ENCODE measurements around the gene ZNF74.
A peak's percentile ranks its signal among the peaks of the same experiment; 100 is the strongest.

The ZNF74 gene

GRCh38 chr22:20438427-20438677 is 44.4 kb downstream of the ZNF74 start:
- H3K27me3 ChIP-seq (ENCODE audit: insufficient read depth, poor library complexity, severe bottlenecking), result no peaks in the 10 kb centered on the region
- no peak overlapping the region for H3K27ac ChIP-seq (ENCODE audit: poor library complexity, severe bottlenecking)
- no peak overlapping the region for H3K4me3 ChIP-seq (ENCODE audit: severe bottlenecking)
- H3K9me3 ChIP-seq (ENCODE audit: severe bottlenecking), result no peaks in the 10 kb centered on the region
- H3K4me1 ChIP-seq (ENCODE audit: insufficient read depth, poor library complexity, severe bottlenecking), result no peaks in the 10 kb centered on the region
- ATAC-seq (ENCODE audit: low read depth), result no peak
- H3K36me3 ChIP-seq (ENCODE audit: low read depth), result peaks cover 4% of the 10 kb centered on the region; the same call in 1 of the 2 replicates
- no peak for DNase-seq (ENCODE audit: low spot score)
- no peak for TF ChIP-seq CTCF (IDR thresholded peaks at IDR 0.05; ENCODE audit: poor library complexity, severe bottlenecking)

- peak; percentile 17; the same call in 1 of the 3 replicates for ATAC-seq (ENCODE audit: low read depth)
- TF ChIP-seq CTCF (IDR thresholded peaks at IDR 0.05; ENCODE audit: poor library complexity, severe bottlenecking), result no peak
- no peaks in the 10 kb centered on the region for H3K4me1 ChIP-seq (ENCODE audit: insufficient read depth, poor library complexity, severe bottlenecking)
- H3K27ac ChIP-seq (ENCODE audit: poor library complexity, severe bottlenecking), result no peak overlapping the region
- H3K27me3 ChIP-seq (ENCODE audit: insufficient read depth, poor library complexity, severe bottlenecking), result no peaks in the 10 kb centered on the region
- H3K4me3 ChIP-seq (ENCODE audit: severe bottlenecking), result no peak overlapping the region
- no peaks in the 10 kb centered on the region for H3K9me3 ChIP-seq (ENCODE audit: severe bottlenecking)
- peak; percentile 41 for DNase-seq (ENCODE audit: low spot score)
- H3K36me3 ChIP-seq (ENCODE audit: low read depth), result peaks cover 4% of the 10 kb centered on the region; the same call in 1 of the 2 replicates
These were observed 44.9 kb downstream of the ZNF74 start for GRCh38 chr22:20438678-20439492.

GRCh38 chr22:20439556-20439927 is 45.6 kb downstream of the ZNF74 start:
- Histone ChIP-seq H3K36me3 (ENCODE audit: low read depth) (peaks cover 7% of the 10 kb centered on the region; the same call in 1 of the 2 replicates), H3K9me3 (ENCODE audit: severe bottlenecking) (no peaks in the 10 kb centered on the region), H3K27ac (ENCODE audit: poor library complexity, severe bottlenecking) (no peak overlapping the region), H3K27me3 (ENCODE audit: insufficient read depth, poor library complexity, severe bottlenecking) (no peaks in the 10 kb centered on the region), H3K4me3 (ENCODE audit: severe bottlenecking) (no peak overlapping the region), H3K4me1 (ENCODE audit: insufficient read depth, poor library complexity, severe bottlenecking) (no peaks in the 10 kb centered on the region)
- no peak for TF ChIP-seq CTCF (IDR thresholded peaks at IDR 0.05; ENCODE audit: poor library complexity, severe bottlenecking)
- ATAC-seq (ENCODE audit: low read depth) (no peak), DNase-seq (ENCODE audit: low spot score) (no peak)

GRCh38 chr22:20439928-20440575 is 46.1 kb downstream of the ZNF74 start:
- Histone ChIP-seq H3K4me3 (ENCODE audit: severe bottlenecking) (no peak overlapping the region), H3K27me3 (ENCODE audit: insufficient read depth, poor library complexity, severe bottlenecking) (no peaks in the 10 kb centered on the region), H3K36me3 (ENCODE audit: low read depth) (peaks cover 11% of the 10 kb centered on the region; the same call in 1 of the 2 replicates), H3K4me1 (ENCODE audit: insufficient read depth, poor library complexity, severe bottlenecking) (no peaks in the 10 kb centered on the region), H3K27ac (ENCODE audit: poor library complexity, severe bottlenecking) (no peak overlapping the region), H3K9me3 (ENCODE audit: severe bottlenecking) (no peaks in the 10 kb centered on the region)
- peak; percentile 40 for DNase-seq (ENCODE audit: low spot score)
- ATAC-seq (ENCODE audit: low read depth), result no peak
- TF ChIP-seq CTCF (IDR thresholded peaks at IDR 0.05; ENCODE audit: poor library complexity, severe bottlenecking), result no peak

All from RWPE2 (cell line).